ENCODE measurements around the gene GSDMA. TPM values are rescaled to one million over a fixed set of nuclear protein-coding genes. Genes with fewer than 3 reads are reported as not detected.

Gene GSDMA
- total and polyA plus RNA-seq, 9 of the 15 experiments (the other 6 are each of a cell fraction or from before 2014, with no cell fraction given): 0.04 to 0.13 (median 0.07) TPM; not detected in 2

DNA sequence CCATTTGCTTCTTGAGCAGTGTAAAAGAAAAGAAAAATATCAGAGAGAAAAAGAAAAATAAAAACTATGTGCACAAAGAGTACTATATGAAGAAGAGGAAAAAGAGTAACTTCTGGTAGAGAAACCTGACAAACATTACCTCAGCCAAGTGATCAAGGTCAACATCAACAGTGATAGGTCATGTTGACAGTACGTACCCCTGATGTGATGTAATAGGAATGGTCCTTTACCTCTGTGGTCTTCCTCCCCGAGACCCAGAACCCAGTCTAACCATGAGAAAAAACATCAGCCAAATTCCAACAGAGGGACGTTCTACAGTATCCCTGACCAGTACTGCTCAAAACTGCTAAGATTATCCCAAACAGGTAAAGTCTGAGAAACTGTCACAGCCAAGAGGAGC, 48.8 kb upstream of the GSDMA start:
- H3K4me1 ChIP-seq (replicated peaks in 1 of 2; ENCODE audit: control insufficient read depth in 2 of 2, insufficient read depth in 2 of 2, low read length in 2 of 2): peaks cover 0 to 3% of the 10 kb centered on the region in 2 experiments; a peak in 1 of 5 replicates
- no peak for TF ChIP-seq MCM5 (IDR thresholded peaks at IDR 0.05; ENCODE audit: low read depth)
- TF ChIP-seq PML (IDR thresholded peaks at IDR 0.05; ENCODE audit: low read length): no peak
- no peak for TF ChIP-seq KAT2B (IDR thresholded peaks at IDR 0.05; ENCODE audit: low read depth, low read length)
- TF ChIP-seq TBP (optimal IDR thresholded peaks at IDR 0.05; ENCODE audit: low read depth, low read length): no peak
- TF ChIP-seq, protein P1, sequence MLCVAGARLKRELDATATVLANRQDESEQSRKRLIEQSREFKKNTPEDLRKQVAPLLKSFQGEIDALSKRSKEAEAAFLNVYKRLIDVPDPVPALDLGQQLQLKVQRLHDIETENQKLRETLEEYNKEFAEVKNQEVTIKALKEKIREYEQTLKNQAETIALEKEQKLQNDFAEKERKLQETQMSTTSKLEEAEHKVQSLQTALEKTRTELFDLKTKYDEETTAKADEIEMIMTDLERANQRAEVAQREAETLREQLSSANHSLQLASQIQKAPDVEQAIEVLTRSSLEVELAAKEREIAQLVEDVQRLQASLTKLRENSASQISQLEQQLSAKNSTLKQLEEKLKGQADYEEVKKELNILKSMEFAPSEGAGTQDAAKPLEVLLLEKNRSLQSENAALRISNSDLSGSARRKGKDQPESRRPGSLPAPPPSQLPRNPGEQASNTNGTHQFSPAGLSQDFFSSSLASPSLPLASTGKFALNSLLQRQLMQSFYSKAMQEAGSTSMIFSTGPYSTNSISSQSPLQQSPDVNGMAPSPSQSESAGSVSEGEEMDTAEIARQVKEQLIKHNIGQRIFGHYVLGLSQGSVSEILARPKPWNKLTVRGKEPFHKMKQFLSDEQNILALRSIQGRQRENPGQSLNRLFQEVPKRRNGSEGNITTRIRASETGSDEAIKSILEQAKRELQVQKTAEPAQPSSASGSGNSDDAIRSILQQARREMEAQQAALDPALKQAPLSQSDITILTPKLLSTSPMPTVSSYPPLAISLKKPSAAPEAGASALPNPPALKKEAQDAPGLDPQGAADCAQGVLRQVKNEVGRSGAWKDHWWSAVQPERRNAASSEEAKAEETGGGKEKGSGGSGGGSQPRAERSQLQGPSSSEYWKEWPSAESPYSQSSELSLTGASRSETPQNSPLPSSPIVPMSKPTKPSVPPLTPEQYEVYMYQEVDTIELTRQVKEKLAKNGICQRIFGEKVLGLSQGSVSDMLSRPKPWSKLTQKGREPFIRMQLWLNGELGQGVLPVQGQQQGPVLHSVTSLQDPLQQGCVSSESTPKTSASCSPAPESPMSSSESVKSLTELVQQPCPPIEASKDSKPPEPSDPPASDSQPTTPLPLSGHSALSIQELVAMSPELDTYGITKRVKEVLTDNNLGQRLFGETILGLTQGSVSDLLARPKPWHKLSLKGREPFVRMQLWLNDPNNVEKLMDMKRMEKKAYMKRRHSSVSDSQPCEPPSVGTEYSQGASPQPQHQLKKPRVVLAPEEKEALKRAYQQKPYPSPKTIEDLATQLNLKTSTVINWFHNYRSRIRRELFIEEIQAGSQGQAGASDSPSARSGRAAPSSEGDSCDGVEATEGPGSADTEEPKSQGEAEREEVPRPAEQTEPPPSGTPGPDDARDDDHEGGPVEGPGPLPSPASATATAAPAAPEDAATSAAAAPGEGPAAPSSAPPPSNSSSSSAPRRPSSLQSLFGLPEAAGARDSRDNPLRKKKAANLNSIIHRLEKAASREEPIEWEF (CRISPR knock-in tag; IDR thresholded peaks at IDR 0.05): no peak
- TF ChIP-seq ZNF274 (IDR thresholded peaks at IDR 0.05; ENCODE audit: borderline replicate concordance, low read depth, low read length): no peak
- no peak for TF ChIP-seq SMAD4 (CRISPR knock-in tag; conservative IDR thresholded peaks at IDR 0.05)
- TF ChIP-seq, protein P2, sequence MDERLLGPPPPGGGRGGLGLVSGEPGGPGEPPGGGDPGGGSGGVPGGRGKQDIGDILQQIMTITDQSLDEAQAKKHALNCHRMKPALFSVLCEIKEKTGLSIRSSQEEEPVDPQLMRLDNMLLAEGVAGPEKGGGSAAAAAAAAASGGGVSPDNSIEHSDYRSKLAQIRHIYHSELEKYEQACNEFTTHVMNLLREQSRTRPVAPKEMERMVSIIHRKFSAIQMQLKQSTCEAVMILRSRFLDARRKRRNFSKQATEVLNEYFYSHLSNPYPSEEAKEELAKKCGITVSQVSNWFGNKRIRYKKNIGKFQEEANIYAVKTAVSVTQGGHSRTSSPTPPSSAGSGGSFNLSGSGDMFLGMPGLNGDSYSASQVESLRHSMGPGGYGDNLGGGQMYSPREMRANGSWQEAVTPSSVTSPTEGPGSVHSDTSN (CRISPR knock-in tag; IDR thresholded peaks at IDR 0.05; ENCODE audit: low read depth): no peak
- TF ChIP-seq, protein P2 (tag; conservative IDR thresholded peaks at IDR 0.05; ENCODE audit: low read depth): no peak
- TF ChIP-seq, protein P3, sequence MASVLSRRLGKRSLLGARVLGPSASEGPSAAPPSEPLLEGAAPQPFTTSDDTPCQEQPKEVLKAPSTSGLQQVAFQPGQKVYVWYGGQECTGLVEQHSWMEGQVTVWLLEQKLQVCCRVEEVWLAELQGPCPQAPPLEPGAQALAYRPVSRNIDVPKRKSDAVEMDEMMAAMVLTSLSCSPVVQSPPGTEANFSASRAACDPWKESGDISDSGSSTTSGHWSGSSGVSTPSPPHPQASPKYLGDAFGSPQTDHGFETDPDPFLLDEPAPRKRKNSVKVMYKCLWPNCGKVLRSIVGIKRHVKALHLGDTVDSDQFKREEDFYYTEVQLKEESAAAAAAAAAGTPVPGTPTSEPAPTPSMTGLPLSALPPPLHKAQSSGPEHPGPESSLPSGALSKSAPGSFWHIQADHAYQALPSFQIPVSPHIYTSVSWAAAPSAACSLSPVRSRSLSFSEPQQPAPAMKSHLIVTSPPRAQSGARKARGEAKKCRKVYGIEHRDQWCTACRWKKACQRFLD (CRISPR knock-in tag; IDR thresholded peaks at IDR 0.05): no peak
- TF ChIP-seq BRF1 (IDR thresholded peaks at IDR 0.05; ENCODE audit: borderline replicate concordance, extremely low read depth, insufficient read length): no peak
- no peaks in the 10 kb centered on the region for H3K9me3 ChIP-seq (replicated peaks; ENCODE audit: control insufficient read depth, insufficient read depth, low read depth, low read length)
- H2AFZ ChIP-seq (ENCODE audit: low read depth, low read length): no peak overlapping the region
- DNase-seq (ENCODE audit: extremely low read depth in 1 of 4, low spot score in 3 of 4) (no peak), FAIRE-seq (no peak), ATAC-seq (no peak)
- no TSS peak for BruUV-seq (replicated peaks)
- no peaks in the 10 kb centered on the region for H3K79me2 ChIP-seq (ENCODE audit: control insufficient read depth, insufficient read depth, low read length)
- no peak overlapping the region for H3K27ac ChIP-seq (ENCODE audit: extremely low read depth, low read depth, low read length)
- in situ Hi-C loops (cut with MboI) (no loop called here), intact Hi-C loops (cut with micrococcal nuclease) (no loop called here)
- ChIA-PET CTCF (ENCODE audit: low intra/inter-chr PET ratio) (no interaction called here), POLR2A (interaction anchor here (0.8 kb wide), 1 partner anchor 1870 kb away, joined by 3 read pairs; no protein-coding TSS in a partner anchor)
- peaks cover under 1% of the 10 kb centered on the region; the same call in 1 of the 3 replicates for H3K36me3 ChIP-seq (ENCODE audit: control insufficient read depth, insufficient read depth, low read length)
- WGBS (ENCODE audit: insufficient coverage, low coverage, missing lambda C conversion rate): 40% methylated on average over 3 of the region's 3 CpGs
- H3K4me2 ChIP-seq (ENCODE audit: insufficient read depth, low read length): no peak overlapping the region
- H3K27me3 ChIP-seq (ENCODE audit: control insufficient read depth in 2 of 2, insufficient read depth in 2 of 2, low read length in 2 of 2): no peaks in the 10 kb centered on the region
- no peak overlapping the region for H3K4me3 ChIP-seq
- no peaks in the 10 kb centered on the region for H3K9me1 ChIP-seq (ENCODE audit: control insufficient read depth, insufficient read depth, low read length)
- H4K20me1 ChIP-seq (replicated peaks; ENCODE audit: control insufficient read depth, insufficient read depth, low read length): no peaks in the 10 kb centered on the region
- H3K9ac ChIP-seq (ENCODE audit: insufficient read depth in 1 of 2, low read depth in 2 of 2, low read length in 2 of 2): no peak overlapping the region

Data from K562 (cell line).